ENCODE results near the gene CX3CL1. TPM values are rescaled to one million over a fixed set of nuclear protein-coding genes. Genes with fewer than 3 reads are reported as not detected.

Gene CX3CL1
- total and polyA plus RNA-seq, 9 of the 15 experiments (the other 6 are each of a cell fraction or from before 2014, with no cell fraction given): 0.09 TPM; not detected in 8

DNA sequence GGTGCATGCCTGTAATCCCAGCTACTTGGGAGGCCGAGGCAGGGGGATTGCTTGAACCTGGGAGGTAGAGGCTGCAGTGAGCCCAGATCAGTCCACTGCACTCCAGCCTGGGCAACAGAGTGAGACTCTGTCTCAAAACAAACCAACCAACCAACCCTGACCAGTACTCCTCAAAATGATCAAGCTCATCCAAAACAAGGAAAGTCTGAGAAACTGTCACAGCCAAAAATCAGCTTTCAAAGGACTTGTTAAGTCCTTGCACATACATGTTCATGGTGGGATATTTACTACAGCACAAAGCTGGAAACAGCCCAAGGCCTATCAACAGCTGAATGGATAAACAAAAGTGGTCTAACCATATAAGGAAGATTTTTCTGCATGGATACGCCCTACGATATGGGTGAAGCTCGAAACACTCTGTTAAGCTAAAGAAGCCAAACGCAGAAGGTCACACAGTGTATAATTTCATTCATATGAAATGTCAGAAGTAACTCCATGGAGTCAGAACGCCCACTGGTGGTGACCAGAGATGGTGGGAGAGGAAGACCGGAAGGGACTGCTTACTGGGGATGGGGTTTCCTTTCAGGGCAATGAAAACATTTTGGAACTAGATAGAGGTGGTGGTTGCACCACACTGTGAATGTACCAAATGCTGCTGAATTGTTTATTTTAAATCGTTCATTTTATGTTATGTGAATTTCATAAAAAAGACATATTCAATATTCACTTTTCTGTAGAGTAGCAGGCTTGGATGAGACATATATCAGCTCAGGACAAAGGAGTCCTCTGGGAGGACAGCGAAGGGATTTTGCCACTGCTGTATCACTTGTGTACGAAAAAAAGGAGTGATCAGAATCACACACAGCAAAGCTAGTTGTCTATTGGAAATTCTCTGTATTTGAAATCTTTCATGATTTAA lies 50.0 kb downstream of the CX3CL1 start (continued):
- TF ChIP-seq, protein P1, sequence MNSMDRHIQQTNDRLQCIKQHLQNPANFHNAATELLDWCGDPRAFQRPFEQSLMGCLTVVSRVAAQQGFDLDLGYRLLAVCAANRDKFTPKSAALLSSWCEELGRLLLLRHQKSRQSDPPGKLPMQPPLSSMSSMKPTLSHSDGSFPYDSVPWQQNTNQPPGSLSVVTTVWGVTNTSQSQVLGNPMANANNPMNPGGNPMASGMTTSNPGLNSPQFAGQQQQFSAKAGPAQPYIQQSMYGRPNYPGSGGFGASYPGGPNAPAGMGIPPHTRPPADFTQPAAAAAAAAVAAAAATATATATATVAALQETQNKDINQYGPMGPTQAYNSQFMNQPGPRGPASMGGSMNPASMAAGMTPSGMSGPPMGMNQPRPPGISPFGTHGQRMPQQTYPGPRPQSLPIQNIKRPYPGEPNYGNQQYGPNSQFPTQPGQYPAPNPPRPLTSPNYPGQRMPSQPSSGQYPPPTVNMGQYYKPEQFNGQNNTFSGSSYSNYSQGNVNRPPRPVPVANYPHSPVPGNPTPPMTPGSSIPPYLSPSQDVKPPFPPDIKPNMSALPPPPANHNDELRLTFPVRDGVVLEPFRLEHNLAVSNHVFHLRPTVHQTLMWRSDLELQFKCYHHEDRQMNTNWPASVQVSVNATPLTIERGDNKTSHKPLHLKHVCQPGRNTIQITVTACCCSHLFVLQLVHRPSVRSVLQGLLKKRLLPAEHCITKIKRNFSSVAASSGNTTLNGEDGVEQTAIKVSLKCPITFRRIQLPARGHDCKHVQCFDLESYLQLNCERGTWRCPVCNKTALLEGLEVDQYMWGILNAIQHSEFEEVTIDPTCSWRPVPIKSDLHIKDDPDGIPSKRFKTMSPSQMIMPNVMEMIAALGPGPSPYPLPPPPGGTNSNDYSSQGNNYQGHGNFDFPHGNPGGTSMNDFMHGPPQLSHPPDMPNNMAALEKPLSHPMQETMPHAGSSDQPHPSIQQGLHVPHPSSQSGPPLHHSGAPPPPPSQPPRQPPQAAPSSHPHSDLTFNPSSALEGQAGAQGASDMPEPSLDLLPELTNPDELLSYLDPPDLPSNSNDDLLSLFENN (IDR thresholded peaks at IDR 0.05; ENCODE audit: low read depth in 2 of 2, low read length in 2 of 2): no peak
- TF ChIP-seq NEUROD1 (IDR thresholded peaks at IDR 0.05; ENCODE audit: borderline replicate concordance, low read depth, low read length, partially characterized antibody): no peak
- TF ChIP-seq MCM3 (IDR thresholded peaks at IDR 0.05): no peak
- TF ChIP-seq CBX5 (IDR thresholded peaks at IDR 0.05; ENCODE audit: borderline replicate concordance, low read depth): no peak
- TF ChIP-seq ZC3H11A (IDR thresholded peaks at IDR 0.05; ENCODE audit: low read depth, low read length): no peak
- no peak for TF ChIP-seq ZC3H8 (IDR thresholded peaks at IDR 0.05)
- TF ChIP-seq POLR2H (tag; IDR thresholded peaks at IDR 0.05; ENCODE audit: low read depth): no peak
- TF ChIP-seq JUND (IDR thresholded peaks at IDR 0.05; ENCODE audit: borderline replicate concordance, low read depth, low read length): 0 out of 2 replicates have a peak, but pooled peaks have one; percentile 13
- no peak for TF ChIP-seq JUND (tag; IDR thresholded peaks at IDR 0.05; ENCODE audit: borderline replicate concordance, low read depth, low read length)
- TF ChIP-seq, protein P2, sequence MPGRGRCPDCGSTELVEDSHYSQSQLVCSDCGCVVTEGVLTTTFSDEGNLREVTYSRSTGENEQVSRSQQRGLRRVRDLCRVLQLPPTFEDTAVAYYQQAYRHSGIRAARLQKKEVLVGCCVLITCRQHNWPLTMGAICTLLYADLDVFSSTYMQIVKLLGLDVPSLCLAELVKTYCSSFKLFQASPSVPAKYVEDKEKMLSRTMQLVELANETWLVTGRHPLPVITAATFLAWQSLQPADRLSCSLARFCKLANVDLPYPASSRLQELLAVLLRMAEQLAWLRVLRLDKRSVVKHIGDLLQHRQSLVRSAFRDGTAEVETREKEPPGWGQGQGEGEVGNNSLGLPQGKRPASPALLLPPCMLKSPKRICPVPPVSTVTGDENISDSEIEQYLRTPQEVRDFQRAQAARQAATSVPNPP (IDR thresholded peaks at IDR 0.05; ENCODE audit: borderline replicate concordance, insufficient read depth, insufficient read length): no peak
- TF ChIP-seq, protein P3, sequence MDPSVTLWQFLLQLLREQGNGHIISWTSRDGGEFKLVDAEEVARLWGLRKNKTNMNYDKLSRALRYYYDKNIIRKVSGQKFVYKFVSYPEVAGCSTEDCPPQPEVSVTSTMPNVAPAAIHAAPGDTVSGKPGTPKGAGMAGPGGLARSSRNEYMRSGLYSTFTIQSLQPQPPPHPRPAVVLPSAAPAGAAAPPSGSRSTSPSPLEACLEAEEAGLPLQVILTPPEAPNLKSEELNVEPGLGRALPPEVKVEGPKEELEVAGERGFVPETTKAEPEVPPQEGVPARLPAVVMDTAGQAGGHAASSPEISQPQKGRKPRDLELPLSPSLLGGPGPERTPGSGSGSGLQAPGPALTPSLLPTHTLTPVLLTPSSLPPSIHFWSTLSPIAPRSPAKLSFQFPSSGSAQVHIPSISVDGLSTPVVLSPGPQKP (CRISPR knock-in tag; IDR thresholded peaks at IDR 0.05): no peak
- TF ChIP-seq STAG1 (CRISPR knock-in tag; IDR thresholded peaks at IDR 0.05; ENCODE audit: borderline replicate concordance): peak; percentile 30; the same call in 1 of the 2 replicates
- TF ChIP-seq, protein P4, sequence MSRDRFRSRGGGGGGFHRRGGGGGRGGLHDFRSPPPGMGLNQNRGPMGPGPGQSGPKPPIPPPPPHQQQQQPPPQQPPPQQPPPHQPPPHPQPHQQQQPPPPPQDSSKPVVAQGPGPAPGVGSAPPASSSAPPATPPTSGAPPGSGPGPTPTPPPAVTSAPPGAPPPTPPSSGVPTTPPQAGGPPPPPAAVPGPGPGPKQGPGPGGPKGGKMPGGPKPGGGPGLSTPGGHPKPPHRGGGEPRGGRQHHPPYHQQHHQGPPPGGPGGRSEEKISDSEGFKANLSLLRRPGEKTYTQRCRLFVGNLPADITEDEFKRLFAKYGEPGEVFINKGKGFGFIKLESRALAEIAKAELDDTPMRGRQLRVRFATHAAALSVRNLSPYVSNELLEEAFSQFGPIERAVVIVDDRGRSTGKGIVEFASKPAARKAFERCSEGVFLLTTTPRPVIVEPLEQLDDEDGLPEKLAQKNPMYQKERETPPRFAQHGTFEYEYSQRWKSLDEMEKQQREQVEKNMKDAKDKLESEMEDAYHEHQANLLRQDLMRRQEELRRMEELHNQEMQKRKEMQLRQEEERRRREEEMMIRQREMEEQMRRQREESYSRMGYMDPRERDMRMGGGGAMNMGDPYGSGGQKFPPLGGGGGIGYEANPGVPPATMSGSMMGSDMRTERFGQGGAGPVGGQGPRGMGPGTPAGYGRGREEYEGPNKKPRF (IDR thresholded peaks at IDR 0.05; ENCODE audit: low read depth, low read length): no peak
- TF ChIP-seq MCM5 (IDR thresholded peaks at IDR 0.05; ENCODE audit: low read depth): no peak
- TF ChIP-seq POLR3G (IDR thresholded peaks at IDR 0.05; ENCODE audit: extremely low read depth, insufficient read length, insufficient replicate concordance): no peak
- no peak for TF ChIP-seq ZNF174 (CRISPR knock-in tag; IDR thresholded peaks at IDR 0.05)
- TF ChIP-seq ZFP1 (CRISPR knock-in tag; IDR thresholded peaks at IDR 0.05): no peak

All from K562 (cell line).